Muscle of leg (tissue), 11 donors: ENCODE measurements around the gene LDLRAD4. TPM values are rescaled to one million over a fixed set of nuclear protein-coding genes. Genes with fewer than 3 reads are reported as not detected.

Source experiments
- DNase-seq: peaks from one replicate; pipeline ENCODE4 v3.0.0; 2013
- H3K27ac ChIP-seq: one replicate; pipeline ENCODE4 v1.5.1; 2013; ENCODE audit warnings: mild to moderate bottlenecking, low read length, control low read depth
- H3K27me3 ChIP-seq: one replicate; pipeline ENCODE4 v1.6.1; 2013; ENCODE audit warnings: low read length; ENCODE audit not compliant: control insufficient read depth, insufficient read depth
- H3K36me3 ChIP-seq: one replicate; pipeline ENCODE4 v1.6.1; 2013; ENCODE audit warnings: low read length; ENCODE audit not compliant: control insufficient read depth, insufficient read depth
- H3K4me1 ChIP-seq: one replicate; pipeline ENCODE4 v1.6.1; 2013; ENCODE audit warnings: low read length; ENCODE audit not compliant: control insufficient read depth, insufficient read depth
- H3K4me3 ChIP-seq: one replicate; pipeline ENCODE4 v1.5.1; 2013; ENCODE audit warnings: low read length, control low read depth
- H3K9me3 ChIP-seq: replicated peaks from 2 replicates; pipeline ENCODE4 v1.6.1; 2013; ENCODE audit warnings: low read depth, low read length; ENCODE audit not compliant: control insufficient read depth
- WGBS: methylation state at CpG from one replicate; pipeline ENCODE4 v1.1.5; 2013; ENCODE audit warnings: missing lambda C conversion rate; ENCODE audit not compliant: insufficient coverage; 5-methylcytosine and 5-hydroxymethylcytosine counted together
- polyA plus RNA-seq, 8 donors: library from polyadenylated mRNA; unstranded; fragments of 120-200 nt; gene quantifications; one replicate each; pipeline versions ENCODE4 v1.2.1 to v1.2.3, GENCODE V29; 2013; ENCODE audit warnings: inconsistent platforms in 1 of 8, low replicate concordance in 1 of 8; ENCODE audit not compliant: insufficient read length in 8 of 8, insufficient read depth in 1 of 8
- total RNA-seq: library from RNA; stranded (reverse); fragments of 120-200 nt; gene quantifications from one replicate; pipeline ENCODE4 v1.2.4, GENCODE V29; 2013

Gene LDLRAD4
- total and polyA plus RNA-seq, 9 donors, result 9.0 to 20.8 (median 14.4) TPM

GRCh38 chr18:13643261-13643751, 424.7 kb downstream of the LDLRAD4 start:
- DNase-seq, result no peak
- peaks cover 19% of the 10 kb centered on the region for H3K4me1 ChIP-seq
- H3K9me3 ChIP-seq, result no peaks in the 10 kb centered on the region
- WGBS, result no CpG with 5 or more reads among the region's 16 CpGs
- no peak overlapping the region for H3K4me3 ChIP-seq
- no peak overlapping the region for H3K27ac ChIP-seq
- H3K27me3 ChIP-seq, result no peaks in the 10 kb centered on the region
- peaks cover 7% of the 10 kb centered on the region for H3K36me3 ChIP-seq

- Histone ChIP-seq H3K9me3 (no peaks in the 10 kb centered on the region), H3K27me3 (no peaks in the 10 kb centered on the region), H3K4me3 (no peak overlapping the region), H3K36me3 (peaks cover 7% of the 10 kb centered on the region), H3K27ac (no peak overlapping the region), H3K4me1 (peaks cover 12% of the 10 kb centered on the region)
- 89% methylated on average over 11 of the region's 16 CpGs for WGBS
- DNase-seq, result no peak
These were observed 426.5 kb downstream of the LDLRAD4 start for GRCh38 chr18:13645093-13645492.

GRCh38 chr18:13646633-13647032, 428.1 kb downstream of the LDLRAD4 start:
- Histone ChIP-seq H3K9me3 (no peaks in the 10 kb centered on the region), H3K27ac (no peak overlapping the region), H3K4me3 (no peak overlapping the region), H3K27me3 (no peaks in the 10 kb centered on the region), H3K36me3 (peaks cover 7% of the 10 kb centered on the region), H3K4me1 (peaks cover 9% of the 10 kb centered on the region)
- WGBS, result no CpG with 5 or more reads among the region's 4 CpGs
- no peak for DNase-seq

- Histone ChIP-seq H3K4me1 (no peaks in the 10 kb centered on the region), H3K4me3 (no peak overlapping the region), H3K27ac (no peak overlapping the region), H3K36me3 (peaks cover 7% of the 10 kb centered on the region), H3K9me3 (no peaks in the 10 kb centered on the region), H3K27me3 (no peaks in the 10 kb centered on the region)
- no peak for DNase-seq
- WGBS, result 94% methylated on average over 4 of the region's 4 CpGs
These were observed 429.2 kb downstream of the LDLRAD4 start for GRCh38 chr18:13647761-13648160.

- WGBS, result 82% methylated on average over 13 of the region's 23 CpGs
These were observed 431.1 kb downstream of the LDLRAD4 start for GRCh38 chr18:13649397-13650390.

GRCh38 chr18:13653746-13654433, 435.3 kb downstream of the LDLRAD4 start:
- H3K36me3 ChIP-seq, result no peaks in the 10 kb centered on the region
- H3K9me3 ChIP-seq, result no peaks in the 10 kb centered on the region
- no peaks in the 10 kb centered on the region for H3K27me3 ChIP-seq
- DNase-seq, result peak; percentile 41
- no peak overlapping the region for H3K27ac ChIP-seq
- 62% methylated on average over 11 of the region's 13 CpGs for WGBS
- H3K4me3 ChIP-seq, result no peak overlapping the region
- peaks cover 15% of the 10 kb centered on the region for H3K4me1 ChIP-seq

More at GRCh38 chr18:13649397-13650390, 431.1 kb downstream of the LDLRAD4 start:
- no peak for DNase-seq
- Histone ChIP-seq H3K4me3 (no peak overlapping the region), H3K27ac (no peak overlapping the region), H3K9me3 (no peaks in the 10 kb centered on the region), H3K4me1 (peaks cover 6% of the 10 kb centered on the region), H3K27me3 (no peaks in the 10 kb centered on the region), H3K36me3 (peaks cover 7% of the 10 kb centered on the region)

GRCh38 chr18:13657974-13658373, 439.4 kb downstream of the LDLRAD4 start:
- no peak for DNase-seq
- WGBS, result 49% methylated on average over 6 of the region's 7 CpGs
- Histone ChIP-seq H3K27ac (peak overlapping the region; percentile 39), H3K4me3 (no peak overlapping the region), H3K9me3 (no peaks in the 10 kb centered on the region), H3K36me3 (no peaks in the 10 kb centered on the region), H3K27me3 (no peaks in the 10 kb centered on the region), H3K4me1 (peaks cover 31% of the 10 kb centered on the region)

GRCh38 chr18:13658436-13659204, 440.1 kb downstream of the LDLRAD4 start:
- peak; percentile 53 for DNase-seq
- 88% methylated on average over 2 of the region's 8 CpGs for WGBS
- Histone ChIP-seq H3K9me3 (no peaks in the 10 kb centered on the region), H3K27me3 (no peaks in the 10 kb centered on the region), H3K4me1 (peaks cover 31% of the 10 kb centered on the region), H3K27ac (peak overlapping the region; percentile 39), H3K36me3 (no peaks in the 10 kb centered on the region), H3K4me3 (no peak overlapping the region)

- Histone ChIP-seq H3K9me3 (no peaks in the 10 kb centered on the region), H3K36me3 (no peaks in the 10 kb centered on the region), H3K4me1 (peaks cover 25% of the 10 kb centered on the region), H3K27ac (peak overlapping the region; percentile 21), H3K27me3 (no peaks in the 10 kb centered on the region), H3K4me3 (no peak overlapping the region)
- no CpG with 5 or more reads among the region's 5 CpGs for WGBS
- peak; percentile 78 for DNase-seq
These were observed 441.9 kb downstream of the LDLRAD4 start for GRCh38 chr18:13660510-13660909.
